Kidney epithelial cell (primary cell): ENCODE results near the gene CIAO2A. TPM values are rescaled to one million over a fixed set of nuclear protein-coding genes. Genes with fewer than 3 reads are reported as not detected.
"Not testable (repeated sequence)": the region's sequence is repeated elsewhere in the genome, so short reads cannot be mapped to it uniquely, and the experiment has no call there.

Experiments
- DNase-seq: peaks from one replicate; pipeline ENCODE4 v3.0.0-alpha.2; 2010; ENCODE audit warnings: low read depth
- H3K27me3 ChIP-seq: 2 replicates; pipeline ENCODE4 v1.6.0; 2011; ENCODE audit warnings: low read length; ENCODE audit not compliant: control insufficient read depth, insufficient read depth
- H3K36me3 ChIP-seq: 2 replicates; pipeline ENCODE4 v1.5.1; 2011; ENCODE audit warnings: low read length; ENCODE audit not compliant: control insufficient read depth, insufficient read depth
- H3K4me3 ChIP-seq: 2 replicates; pipeline ENCODE4 v1.5.1; 2011; ENCODE audit warnings: low read depth, mild to moderate bottlenecking, control low read depth, low read length
- total RNA-seq: library from RNA; depleted of rRNA; stranded (reverse); fragments of >200 nt; gene quantifications from 2 replicates; pipeline ENCODE4 v1.2.3, GENCODE V29; 2015
- TF ChIP-seq, protein P1 (sequence below): IDR thresholded peaks from 2 replicates; pipeline ENCODE4 v1.5.1; 2011; ENCODE audit warnings: mild to moderate bottlenecking, moderate library complexity, low read length, control low read depth, inconsistent platforms; ENCODE audit not compliant: insufficient read depth, poor library complexity, severe bottlenecking

Gene CIAO2A
- total RNA-seq, 1 donor from 2014 or later, result 84.6 TPM

DNA sequence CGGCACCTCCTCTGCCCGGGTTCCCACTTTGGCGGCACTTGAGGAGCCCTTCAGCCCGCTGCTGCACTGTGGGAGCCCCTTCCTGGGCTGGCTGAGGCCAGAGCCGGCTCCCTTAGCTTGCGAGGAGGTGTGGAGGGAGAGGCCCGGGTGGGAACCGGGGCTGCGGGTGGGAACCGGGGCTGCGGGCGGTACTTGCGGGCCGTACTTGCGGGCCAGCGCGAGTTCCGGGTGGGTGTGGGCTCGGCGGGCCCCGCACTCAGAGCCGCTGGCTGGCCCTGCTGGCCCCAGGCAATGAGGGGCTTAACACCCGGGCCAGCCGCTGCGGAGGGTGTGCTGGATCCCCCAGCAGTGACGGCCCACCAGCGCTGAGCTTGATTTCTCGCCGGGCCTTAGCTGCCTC lies 32.9 kb downstream of the CIAO2A start:
- no peak for DNase-seq
- Histone ChIP-seq H3K36me3 (no peaks in the 10 kb centered on the region), H3K27me3 (no peaks in the 10 kb centered on the region), H3K4me3 (no peak overlapping the region)
- TF ChIP-seq, protein P1, sequence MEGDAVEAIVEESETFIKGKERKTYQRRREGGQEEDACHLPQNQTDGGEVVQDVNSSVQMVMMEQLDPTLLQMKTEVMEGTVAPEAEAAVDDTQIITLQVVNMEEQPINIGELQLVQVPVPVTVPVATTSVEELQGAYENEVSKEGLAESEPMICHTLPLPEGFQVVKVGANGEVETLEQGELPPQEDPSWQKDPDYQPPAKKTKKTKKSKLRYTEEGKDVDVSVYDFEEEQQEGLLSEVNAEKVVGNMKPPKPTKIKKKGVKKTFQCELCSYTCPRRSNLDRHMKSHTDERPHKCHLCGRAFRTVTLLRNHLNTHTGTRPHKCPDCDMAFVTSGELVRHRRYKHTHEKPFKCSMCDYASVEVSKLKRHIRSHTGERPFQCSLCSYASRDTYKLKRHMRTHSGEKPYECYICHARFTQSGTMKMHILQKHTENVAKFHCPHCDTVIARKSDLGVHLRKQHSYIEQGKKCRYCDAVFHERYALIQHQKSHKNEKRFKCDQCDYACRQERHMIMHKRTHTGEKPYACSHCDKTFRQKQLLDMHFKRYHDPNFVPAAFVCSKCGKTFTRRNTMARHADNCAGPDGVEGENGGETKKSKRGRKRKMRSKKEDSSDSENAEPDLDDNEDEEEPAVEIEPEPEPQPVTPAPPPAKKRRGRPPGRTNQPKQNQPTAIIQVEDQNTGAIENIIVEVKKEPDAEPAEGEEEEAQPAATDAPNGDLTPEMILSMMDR, result no peak

DNA sequence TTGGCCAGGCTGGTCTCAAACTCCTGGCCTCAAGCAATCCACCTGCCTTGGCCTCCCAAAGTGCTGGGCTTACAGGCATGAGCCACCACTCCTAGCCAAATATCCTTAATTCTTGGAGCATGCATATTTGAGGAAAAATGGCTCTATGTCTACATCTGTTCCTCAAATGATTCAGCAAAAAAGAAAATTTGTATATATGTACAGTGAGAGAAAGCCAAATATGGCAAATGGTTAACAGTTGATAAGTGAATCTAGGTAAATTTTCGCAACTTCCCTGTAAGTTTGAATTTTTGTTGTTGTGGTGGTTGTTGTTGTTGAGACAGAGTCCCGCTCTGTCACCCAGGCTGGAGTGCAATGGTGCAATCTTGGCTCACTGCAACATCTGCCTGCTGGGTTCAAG lies 34.5 kb downstream of the CIAO2A start:
- H3K27me3 ChIP-seq, H3K4me3 ChIP-seq, H3K36me3 ChIP-seq, DNase-seq: not testable (repeated sequence)

GRCh38 chr15:64058279-64058678 lies 35.4 kb downstream of the CIAO2A start:
- TF ChIP-seq, protein P1, result no peak
- no peak for DNase-seq
- Histone ChIP-seq H3K4me3 (no peak overlapping the region), H3K36me3 (no peaks in the 10 kb centered on the region), H3K27me3 (no peaks in the 10 kb centered on the region)

- not testable (repeated sequence) for DNase-seq, H3K36me3 ChIP-seq, H3K4me3 ChIP-seq, H3K27me3 ChIP-seq
These were observed 40.0 kb downstream of the CIAO2A start for GRCh38 chr15:64053674-64054073.

- Histone ChIP-seq H3K4me3 (no peak overlapping the region), H3K36me3 (no peaks in the 10 kb centered on the region), H3K27me3 (no peaks in the 10 kb centered on the region)
- TF ChIP-seq, protein P1, result no peak
- DNase-seq, result no peak
These were observed 40.6 kb downstream of the CIAO2A start for GRCh38 chr15:64052925-64053491.

GRCh38 chr15:64051407-64052259 lies 42.0 kb downstream of the CIAO2A start:
- Histone ChIP-seq H3K27me3 (peaks cover 5% of the 10 kb centered on the region), H3K36me3 (no peaks in the 10 kb centered on the region), H3K4me3 (no peak overlapping the region)
- no peak for DNase-seq
- TF ChIP-seq, protein P1, result no peak

DNA sequence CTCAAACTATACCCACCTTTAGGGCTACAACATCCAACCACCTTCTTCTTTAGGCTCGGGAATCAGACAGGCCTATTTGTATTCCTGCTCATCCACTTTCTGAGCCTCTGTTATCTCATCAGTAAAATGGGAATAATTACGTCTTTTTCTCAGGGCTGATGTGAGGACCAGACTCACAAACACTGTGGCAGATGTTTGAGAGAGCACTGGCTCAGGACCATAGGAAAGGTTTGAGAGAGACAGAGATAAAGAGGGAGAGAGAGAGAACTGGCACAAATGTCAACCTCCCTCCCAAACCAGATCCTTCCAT lies 42.6 kb downstream of the CIAO2A start:
- Histone ChIP-seq H3K4me3 (no peak overlapping the region), H3K27me3 (peaks cover 5% of the 10 kb centered on the region)
- TF ChIP-seq, protein P1, result no peak

More for the DNA sequence above, 42.6 kb downstream of the CIAO2A start:
- DNase-seq, result no peak
- H3K36me3 ChIP-seq, result no peaks in the 10 kb centered on the region
